Peyer's patch (tissue), 4 donors: ENCODE results near the gene ITGA2B.

Experiments
- CTCF ChIP-seq, 6 experiments: fragments of 450-650 bp in 4 of 6; fragments of 200-600 bp in 2 of 6; sonication (generic) in 1 of 6; IDR thresholded peaks; one replicate each; pipeline ENCODE4 v1.5.1; 2017 to 2019; ENCODE audit warnings: antibody characterized with exemption in 6 of 6, mild to moderate bottlenecking in 3 of 6, moderate library complexity in 1 of 6
- POLR2A ChIP-seq, 2 donors: fragments of 450-650 bp; IDR thresholded peaks; one replicate each; pipeline ENCODE4 v1.5.1; 2017; ENCODE audit warnings: antibody characterized with exemption in 2 of 2, mild to moderate bottlenecking in 2 of 2, moderate library complexity in 2 of 2

- TF ChIP-seq CTCF (IDR thresholded peaks at IDR 0.05) (no peak), POLR2A (IDR thresholded peaks at IDR 0.05) (no peak)
Observed at GRCh38 chr17:44355642-44356099, 33.8 kb downstream of the ITGA2B start.
